NCI-H2227 treated with DMSO at 0.1 percent for 48 hours (cell line): ENCODE results near the gene ARHGAP4.

Source experiments
- DNase-seq: peaks from one replicate; lab custom pipeline; 2025; lab: John Stamatoyannopoulos, UW

The ARHGAP4 gene

DNA sequence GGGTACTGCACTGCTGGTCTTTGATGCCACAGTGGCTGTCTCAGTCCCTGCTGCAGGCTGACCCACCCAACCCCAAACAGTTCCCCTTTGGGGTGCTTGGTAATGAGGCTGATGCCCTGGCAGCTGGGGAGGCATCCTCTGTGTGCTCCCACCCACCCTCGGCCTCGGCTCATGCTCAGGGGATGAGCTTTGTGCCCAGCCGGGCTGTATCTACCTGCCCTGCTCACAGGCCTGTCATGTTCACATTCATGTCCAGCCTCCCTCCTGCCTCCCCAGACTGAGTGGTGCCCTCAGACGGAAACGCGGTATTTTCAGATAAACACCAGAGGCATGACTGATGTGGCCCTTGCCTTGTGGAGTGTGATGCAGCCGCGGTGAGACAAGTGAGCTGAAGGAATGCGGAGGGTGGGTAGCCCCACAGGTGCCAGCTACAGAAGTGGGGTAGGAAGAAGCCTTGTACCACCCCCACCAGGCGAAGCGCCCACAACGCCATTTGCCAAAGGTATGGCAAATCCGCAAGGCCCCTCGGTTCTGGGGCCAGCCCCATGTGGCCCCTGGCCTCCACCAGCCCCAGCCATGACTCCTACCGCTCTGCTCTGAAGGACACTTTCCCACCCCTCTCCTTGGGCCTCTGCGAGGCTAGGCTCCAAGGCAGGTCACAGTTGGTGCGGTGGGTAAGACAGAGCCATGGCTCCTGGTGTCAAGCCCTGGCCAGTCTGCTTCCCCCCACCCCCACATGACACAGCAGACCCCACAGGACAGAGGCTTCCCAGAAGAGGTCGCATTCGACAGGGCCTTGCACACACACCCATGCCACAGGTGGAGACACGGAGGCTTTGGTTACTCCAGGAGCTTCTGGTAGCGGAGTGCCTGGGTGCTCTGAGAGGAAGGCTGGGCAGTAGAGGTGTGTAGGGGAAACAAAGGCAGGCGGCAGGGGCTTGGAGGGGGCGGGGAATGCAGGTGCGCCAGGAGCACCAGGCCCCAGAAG is 20.2 kb upstream of the ARHGAP4 start:
- DNase-seq = no peak

DNA sequence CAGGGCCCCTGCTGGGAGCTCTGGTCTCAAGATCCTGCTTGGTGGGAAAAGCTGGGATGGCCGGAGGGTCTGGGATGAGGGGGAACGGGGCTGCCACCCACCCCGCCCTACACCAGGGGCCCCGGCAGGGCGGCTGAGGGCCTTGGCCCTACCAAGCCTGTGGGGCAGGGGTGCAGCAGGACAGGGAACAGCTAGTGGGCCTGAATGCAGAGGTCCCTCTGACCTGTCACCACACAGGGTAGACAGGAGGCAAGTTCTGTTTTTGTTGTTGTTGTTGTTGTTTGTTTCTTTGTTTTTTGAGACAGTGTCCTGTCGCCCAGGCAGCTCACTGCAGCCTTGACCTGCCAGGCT is 18.7 kb upstream of the ARHGAP4 start:
- no peak for DNase-seq

DNA sequence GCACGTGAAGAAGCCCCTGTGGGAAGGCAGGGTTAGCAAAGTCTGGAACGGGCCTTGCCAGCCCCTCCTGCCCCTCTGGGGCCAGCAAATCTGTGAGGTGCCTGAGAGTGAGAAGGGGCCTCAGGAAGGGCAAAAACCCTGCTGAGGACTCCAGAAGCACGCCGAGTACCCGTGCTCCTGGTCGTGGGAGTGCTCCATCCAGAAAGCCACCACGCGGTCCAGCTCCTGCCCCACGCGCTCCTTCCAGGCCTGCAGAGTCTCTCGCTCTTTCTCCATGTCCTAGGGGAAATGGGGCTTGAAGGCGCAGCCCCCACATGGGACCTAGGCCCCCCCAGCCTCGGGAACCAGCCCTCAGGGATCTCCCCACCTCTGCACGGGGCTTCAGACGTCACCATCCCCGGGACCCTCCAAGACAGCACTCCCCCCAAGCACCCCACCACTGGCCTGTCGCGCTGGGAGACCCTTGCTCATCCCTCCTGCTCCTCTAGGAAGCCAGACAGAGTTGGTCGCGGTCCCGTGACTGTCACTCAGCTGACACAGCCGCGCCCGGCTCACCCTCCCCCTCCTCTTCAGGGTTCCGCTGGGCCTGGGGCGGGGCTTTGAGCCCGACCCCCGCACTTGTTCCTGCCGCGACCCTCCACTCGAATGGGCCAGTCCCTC is 18.2 kb upstream of the ARHGAP4 start, which contains the start of gene RENBP:
RENBP (minus strand) TSS at position 504 of the 660 bp plus-strand sequence; CDS start at position 471, 33 bp downstream.
- peak; percentile 8 for DNase-seq

DNA sequence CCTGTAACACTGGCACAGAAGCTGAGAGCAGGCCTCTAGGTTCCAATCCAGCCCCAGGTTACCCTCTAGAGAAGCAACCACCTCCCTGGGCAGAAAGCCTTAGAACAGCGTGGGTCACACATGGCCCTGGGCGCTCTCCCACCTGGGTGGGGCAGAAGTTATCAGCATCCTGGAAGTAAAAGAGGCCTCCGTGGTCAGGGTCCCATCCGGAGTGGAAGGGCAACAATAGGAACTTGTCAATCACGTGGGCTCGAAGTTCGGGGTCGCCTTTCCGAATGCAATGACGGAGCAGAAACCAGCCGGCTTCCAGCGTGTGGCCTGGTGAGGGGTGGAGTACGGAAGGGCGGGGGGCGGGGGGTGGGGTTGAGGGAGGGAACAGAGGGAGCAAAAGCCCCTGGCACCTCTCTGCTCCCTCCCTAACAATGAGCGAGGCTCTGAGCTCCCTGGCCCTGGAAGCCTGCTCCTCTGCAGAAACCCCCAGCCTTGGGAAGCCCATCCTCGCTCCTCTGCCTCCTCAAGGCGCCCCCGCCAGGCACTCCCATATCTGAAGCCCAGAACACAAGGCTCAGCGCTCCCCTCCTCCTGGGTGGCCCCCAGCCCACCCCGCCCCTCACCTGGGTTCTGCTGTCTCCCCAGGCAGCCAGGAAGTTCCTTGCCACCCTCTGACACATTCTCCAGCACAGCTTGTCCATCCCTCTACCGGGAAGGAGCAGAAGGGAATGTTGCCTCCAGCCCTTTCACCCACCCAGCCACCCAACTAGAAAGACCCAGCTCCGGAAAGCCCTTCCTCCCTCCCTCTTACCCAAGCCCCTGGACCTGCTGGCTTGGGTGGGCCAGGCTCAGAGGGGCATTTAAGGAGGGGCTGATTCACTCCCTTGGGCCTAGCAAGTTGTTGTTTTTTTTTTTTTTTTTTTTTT is 15.5 kb upstream of the ARHGAP4 start:
- DNase-seq = no peak

DNA sequence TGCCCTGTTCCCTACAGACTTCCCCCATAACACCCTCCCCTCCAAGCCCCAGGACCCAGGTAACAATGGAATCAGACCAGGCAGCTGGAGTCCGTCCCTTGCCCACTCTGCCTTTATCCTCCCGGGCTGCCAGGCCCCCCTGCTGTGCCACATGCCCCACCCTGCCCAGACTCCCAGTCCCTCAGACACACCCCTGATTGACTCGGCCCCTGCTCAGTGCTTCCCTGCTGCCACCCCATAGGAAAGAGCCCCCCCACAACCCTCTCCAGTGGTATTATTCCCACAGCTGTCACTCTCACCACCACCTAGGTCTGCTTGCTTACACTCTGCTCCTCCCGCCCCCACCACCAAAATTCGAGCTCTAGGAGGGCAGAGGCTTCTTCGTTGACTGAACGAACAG is 13.5 kb upstream of the ARHGAP4 start:
- no peak for DNase-seq

DNA sequence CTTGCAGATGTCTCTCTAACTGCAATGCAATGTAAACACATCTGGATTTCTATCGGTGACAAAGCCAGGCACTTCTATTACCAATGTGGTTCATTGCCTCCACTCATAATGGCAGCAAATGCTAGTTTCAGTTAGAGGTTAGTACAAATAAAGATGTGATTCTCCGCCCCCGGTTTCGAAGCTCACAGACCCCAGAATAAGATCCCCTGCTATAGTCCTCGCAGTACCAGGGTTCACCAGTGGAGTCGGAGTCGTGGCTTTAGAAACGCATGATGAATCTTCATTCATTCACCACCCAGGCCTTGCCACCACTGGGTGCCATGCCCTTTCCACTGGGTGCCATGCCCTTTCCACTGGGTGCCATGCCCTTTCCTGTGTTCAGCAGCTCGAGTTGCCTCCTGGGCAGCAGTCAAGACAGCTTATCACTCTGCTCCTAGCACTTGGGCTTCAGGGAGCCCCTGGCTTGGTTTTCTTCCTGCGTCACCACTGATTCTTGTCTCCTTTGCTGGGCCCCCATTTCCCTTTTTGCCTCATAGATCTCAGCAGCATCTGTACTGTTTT is 12.2 kb upstream of the ARHGAP4 start:
- DNase-seq = no peak

DNA sequence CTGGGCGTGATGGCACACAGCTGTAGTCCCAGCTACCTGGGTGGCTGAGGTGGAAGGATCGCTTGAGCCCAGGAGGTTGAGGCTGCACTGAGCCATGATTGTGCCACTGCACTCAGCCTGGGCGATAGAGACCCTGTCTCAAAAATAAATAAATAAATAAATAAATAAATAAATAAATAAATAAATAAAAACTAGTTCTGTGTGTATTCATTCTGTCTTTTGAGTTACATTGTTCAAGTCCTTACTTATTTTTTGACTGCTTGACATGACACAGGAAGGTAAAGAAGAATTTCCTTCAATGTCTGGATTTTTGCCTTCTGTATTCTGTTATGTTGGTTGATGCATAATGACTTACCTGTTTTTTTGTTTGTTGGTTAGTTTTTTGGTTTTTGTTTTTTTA is 11.0 kb upstream of the ARHGAP4 start:
- no peak for DNase-seq

DNA sequence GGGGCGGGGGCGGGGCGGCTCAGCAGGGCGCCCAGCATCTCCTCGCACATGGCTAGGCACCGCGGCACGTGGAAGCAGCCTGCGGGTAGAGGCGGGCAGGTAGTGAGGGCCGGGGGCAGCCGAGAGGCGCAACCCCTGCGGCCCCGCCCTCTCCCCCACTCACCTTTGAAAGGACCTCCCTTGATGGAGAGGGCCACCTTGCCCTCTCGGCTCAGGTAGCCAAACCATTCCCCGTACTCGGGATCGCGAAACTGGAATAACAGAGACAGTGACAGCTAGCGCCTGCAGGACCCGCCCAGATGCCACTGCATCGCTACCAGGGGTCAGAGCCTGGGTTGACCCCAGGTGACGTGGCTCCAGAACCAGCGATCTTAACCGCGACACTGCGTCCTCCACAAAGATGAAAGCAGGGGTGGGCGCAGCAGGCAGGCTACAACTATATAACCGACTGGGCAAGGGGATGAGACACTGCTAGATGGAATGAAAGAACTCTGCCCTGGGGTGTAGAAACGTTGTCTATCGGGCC is 9.3 kb upstream of the ARHGAP4 start:
- DNase-seq = no peak

DNA sequence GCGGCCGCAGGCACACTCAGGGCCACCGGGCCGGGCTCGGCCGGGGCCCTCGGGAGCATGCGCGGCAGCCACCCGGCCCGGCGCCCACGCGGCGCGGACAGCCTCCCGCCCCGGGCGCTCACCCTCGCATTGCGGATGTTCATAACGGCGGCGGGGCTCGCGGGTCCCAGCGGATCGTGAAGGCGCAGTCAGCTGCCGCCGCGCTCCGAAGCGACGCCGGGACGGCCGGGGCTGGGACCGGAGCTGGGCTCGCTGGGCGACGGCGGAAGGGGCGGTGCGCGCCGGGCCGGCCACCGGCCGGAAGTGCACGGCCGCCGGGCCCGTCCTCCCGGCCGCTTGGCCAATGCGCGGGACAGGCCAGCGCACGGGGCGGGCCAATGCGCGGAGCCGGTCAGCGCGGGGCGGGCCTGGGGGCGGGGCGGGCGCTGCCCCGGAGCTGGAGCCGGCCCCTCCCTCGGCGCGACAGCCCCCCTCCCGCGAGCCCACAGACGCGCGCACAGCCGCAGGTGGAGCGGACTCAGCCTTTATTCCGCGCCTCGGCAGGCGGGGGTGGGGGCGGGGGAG is 8.8 kb upstream of the ARHGAP4 start, which contains the start of gene NAA10:
NAA10 (minus strand) TSS at position 276 of the 564 bp plus-strand sequence; CDS start at position 143, 133 bp downstream.
- DNase-seq = peak; percentile 49

DNA sequence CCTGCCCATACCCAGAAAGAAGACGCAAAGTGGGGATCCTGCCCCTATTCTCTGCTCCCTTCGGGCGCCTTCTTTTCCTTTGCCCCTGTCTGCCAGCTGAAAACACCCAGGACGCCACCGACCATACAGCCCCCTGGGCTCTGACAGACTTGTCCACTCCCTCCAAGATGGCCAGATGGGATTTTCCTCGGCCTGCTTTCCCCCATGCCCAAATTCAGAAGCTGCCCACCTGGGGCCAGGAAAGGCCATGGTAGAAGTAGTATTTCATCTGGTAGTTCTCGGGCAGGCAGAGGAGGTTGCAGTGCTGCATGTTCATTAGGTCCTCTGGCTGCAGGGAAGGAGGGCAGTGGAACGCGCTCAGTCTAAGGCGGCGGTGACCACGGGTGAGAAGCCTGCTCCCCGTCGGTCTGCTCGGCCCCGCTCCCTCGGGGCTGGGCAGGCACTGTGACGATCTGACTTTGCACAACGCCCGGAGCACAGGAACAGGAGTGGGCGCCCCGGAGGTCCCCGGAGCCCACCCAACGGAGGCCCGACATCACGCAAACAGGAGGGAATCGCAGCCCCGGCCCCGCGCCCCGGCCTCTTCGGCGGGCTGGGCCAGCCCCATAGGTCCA is 8.2 kb upstream of the ARHGAP4 start:
- DNase-seq = no peak

DNA sequence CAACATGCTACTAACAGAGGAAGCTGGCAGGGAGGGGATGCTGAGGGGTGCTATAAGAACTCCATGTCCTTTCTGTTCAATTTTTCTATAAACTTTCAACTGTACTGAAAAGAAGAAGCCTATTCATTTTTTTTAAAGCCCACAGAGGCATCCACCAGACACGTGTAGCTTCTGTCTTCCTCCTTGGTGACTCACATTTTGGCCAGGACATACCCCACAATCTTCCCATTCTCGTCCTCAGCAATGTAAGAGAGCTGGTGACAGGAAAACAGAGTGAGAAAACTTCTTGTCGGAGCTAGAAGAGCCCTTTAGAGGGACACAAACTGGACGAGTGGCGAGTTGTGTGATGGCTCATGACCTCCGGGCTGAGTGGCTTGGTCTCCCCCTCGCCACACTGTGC is 7.7 kb upstream of the ARHGAP4 start:
- no peak for DNase-seq

DNA sequence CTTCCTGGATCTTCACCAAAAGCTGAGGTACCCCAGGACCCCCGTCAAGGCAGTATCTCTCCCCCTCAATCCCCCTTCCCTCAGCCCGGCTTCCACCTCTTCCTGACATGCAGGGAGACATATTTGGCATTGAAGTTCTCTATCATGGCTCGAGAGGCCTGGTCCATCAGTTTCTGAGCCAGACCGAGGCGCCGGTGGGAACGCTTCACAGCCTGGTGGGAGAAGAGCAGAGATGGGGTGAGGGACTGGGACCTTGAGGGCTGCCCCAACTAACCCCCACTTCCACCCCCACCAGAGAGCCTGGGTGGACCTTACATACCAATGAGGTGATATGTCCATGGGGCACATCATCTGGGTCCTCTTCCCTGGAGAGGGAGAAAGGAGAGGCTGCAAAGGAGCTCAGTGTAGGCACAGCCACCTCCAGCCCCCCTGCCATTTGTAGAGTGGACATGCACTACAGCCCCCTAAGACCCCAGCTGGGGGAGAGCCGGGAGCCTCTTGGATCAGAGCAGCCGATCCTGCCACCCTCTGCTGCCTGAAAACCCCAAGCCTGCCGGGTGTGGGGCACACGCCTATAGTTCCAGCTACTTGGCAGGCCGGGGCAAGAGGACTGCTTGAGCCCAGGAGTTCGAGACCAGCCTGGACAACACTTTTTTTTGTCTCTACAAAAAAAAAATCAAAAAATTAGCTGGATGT is 6.3 kb upstream of the ARHGAP4 start:
- DNase-seq = no peak

DNA sequence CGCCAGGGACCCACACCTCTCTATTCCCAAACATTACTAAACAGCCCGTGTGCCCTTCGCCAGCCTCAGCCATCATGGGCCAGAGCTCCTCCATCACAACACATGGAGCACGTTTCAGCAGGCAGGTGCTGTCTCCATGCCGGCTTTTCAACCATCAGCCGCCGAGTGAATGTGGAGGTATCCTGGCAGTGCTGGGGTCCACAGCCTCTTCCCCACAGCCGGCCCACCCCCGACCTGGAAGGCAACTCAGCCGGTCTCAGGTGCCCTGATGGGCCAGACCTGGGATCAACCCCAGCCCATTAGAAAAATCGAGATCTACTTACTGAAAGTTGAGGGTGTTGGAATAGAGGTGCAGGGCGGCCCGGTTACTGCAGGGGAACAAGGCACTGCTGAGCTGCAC is 5.7 kb upstream of the ARHGAP4 start:
- no peak for DNase-seq

DNA sequence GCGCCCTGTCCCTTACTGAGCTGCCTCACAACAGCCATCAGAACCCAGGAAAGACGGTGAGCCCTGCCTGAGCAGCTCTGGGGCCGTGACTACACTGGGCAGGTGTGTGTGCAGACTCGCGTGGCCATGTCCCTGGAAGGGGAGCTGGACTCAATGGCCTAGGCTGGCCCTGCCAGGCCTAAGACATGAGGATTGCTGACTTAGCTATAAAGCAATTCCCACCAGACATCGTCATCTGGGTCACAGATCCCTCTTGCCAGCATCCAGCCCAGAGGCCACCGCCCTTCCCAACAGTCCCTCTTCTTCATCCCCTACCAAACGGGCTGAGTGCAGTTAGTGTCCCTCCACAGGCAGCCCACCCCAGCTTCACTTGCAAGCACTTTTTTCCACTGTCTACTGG is 5.1 kb upstream of the ARHGAP4 start:
- DNase-seq = no peak

DNA sequence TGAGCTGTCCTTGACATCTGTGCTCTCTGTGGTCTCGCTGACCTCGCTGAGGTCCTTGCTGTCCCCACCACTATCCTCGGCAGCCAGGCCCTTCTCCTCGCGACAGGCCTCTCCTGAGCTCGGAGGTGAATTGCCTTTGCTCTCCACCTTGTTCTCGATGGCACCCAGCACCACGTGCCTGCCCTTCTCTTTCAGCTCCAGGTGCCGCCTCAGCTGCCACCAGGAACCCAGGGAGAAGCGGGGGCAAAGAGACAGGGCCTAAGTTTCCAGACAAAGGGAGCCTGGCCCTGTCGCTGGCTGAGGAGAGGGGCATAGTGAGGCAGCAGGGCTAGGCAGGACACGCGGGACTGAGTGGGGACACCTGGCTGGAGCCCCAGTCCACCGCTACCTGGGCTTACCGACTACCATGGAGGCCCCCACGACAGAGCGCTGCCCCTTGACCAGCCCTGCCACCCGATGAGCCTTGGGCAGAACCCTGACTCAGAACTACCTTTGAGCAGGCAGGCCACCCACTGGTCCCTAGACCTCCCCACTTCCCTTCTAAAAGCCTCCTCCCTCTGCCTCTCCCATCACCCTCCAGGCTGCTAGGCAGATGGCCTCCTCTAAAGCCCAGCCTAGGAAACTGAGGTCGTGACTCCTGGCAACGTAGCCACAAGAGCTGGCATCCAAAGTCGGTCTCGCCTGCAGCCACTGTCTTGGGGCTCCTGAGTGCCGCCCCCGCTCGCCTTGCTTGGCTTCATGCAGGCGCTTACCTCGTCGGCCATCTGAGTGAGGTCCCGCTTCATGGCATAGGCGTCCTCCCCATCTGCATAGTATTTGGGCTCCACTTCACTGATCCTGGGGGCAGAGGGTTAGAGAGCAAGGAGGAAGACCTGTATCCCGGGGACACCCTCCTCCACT is 4.2 kb upstream of the ARHGAP4 start:
- no peak for DNase-seq

DNA sequence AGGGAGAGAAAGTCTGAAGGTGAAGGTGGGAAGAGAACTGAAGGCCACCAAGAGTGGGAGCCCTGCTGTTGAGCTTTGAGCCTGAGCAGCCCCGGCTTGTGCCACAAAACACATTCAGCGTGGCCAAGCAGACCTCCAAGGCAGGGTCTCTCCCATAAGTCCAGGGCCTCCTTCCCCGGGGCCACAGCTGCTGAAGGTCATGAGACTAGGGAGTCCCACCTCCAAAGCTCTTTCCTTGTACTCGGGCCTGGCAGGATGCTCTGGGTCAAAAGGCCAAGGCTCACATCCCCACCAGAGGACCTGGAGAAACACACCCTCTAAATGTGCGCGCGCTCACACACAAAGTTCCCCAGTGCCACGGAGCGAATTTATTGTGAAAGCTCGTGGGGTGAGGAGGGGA is 3.5 kb upstream of the ARHGAP4 start:
- no peak for DNase-seq

DNA sequence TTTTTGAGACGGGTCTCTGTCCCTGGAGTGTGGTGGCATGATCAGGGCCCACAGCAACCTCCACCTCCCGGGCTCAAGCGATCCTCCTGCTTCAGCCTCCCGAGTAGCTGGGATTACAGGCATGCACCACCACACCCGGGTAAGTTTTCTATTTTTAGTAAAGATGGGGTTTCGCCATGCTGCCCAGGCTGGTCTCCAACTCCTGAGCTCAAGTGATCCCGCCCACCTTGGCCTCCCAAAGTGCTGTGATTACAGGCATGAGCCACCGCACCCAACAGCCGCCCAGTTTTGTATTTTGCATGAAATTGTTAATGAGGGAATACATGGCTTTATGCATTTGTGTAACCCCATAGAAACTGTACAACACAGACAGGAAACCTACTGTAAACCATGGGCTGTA is 2.8 kb upstream of the ARHGAP4 start:
- no peak for DNase-seq

DNA sequence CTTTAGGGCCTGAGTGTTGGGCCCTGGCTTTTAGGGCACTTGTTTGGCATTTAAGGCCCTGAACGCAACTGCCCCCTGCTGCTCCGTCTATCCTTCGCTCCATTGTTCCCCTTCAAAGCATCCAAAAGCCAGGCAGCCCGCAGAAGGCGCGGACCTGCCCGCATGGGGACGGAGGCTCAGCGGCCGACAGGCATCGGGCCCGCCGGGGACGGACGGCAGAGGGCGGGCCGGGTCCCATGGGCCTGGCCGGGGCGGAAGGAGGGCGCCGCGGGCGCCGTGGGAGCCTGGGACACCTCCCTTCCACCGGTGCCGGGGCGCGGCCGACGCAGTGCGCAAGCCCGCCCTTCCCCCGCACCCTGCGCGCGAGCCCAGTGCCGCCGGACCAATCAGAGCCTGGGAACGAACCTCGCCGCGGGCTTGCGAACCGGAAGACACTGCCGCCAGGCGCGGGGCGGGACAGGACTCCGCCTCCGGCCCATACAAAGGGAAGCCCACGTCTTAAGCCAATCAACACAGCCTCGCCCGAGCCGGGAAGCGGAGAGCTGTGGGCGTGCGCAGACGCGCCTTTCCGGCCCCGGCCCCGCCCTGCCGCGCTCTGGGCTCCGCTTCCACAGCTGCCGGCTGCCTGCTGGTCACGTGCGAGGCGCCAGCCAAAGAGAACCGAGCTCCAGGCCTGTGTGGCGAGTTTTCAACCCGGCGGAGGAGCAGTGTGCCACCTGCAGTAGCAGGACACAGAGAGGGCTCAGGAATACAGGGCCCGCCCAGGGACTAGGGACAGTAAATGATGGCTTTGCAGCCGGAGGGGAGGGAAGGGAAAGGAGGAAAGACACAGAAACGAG is 2.1 kb upstream of the ARHGAP4 start:
- peak; percentile 97 for DNase-seq
